ENCODE results near the gene PEF1. TPM values are rescaled to one million over a fixed set of nuclear protein-coding genes. Genes with fewer than 3 reads are reported as not detected.

PEF1 gene
- total and polyA plus RNA-seq, 2 of the 8 experiments (the other 6 are each of a cell fraction or from before 2014, with no cell fraction given): 35.2 to 69.2 TPM

GRCh38 chr1:31593136-31593665, 51.5 kb downstream of the PEF1 start:
- ChIA-PET CTCF (ENCODE audit: partially characterized antibody) (interaction anchor here (0.7 to 3.9 kb wide), 19 partner anchors 9 to 491 kb away, joined by 3 to 62 read pairs (median 6); no protein-coding TSS in a partner anchor), POLR2A (ENCODE audit: partially characterized antibody) (interaction anchor here (1.1 kb wide), 1 partner anchor 43 kb away, joined by 3 read pairs; no protein-coding TSS in a partner anchor)
- Histone ChIP-seq H3K79me1 (ENCODE audit: low read depth, low read length) (no peaks in the 10 kb centered on the region), H3K9me3 (ENCODE audit: insufficient read depth in 2 of 2, low read depth in 1 of 2, low read length in 1 of 2) (no peaks in the 10 kb centered on the region), H3K27me3 (replicated peaks in 1 of 4; ENCODE audit: control insufficient read depth in 3 of 4, extremely low read depth in 1 of 4, insufficient read depth in 3 of 4, low read length in 3 of 4) (peaks cover 0 to 8% (median 4%) of the 10 kb centered on the region in 4 experiments; a peak in 4 of 7 replicates), H3K14ac (ENCODE audit: insufficient read length) (no peak overlapping the region), H3K27ac (ENCODE audit: low read depth, low read length) (no peak overlapping the region), H2AFZ (ENCODE audit: low read length) (no peak overlapping the region), H3K4me2 (ENCODE audit: insufficient read depth in 1 of 2, low read depth in 2 of 2, low read length in 2 of 2) (no peak overlapping the region), H3K36me3 (ENCODE audit: control insufficient read depth in 2 of 4, insufficient read depth in 4 of 4, low read length in 3 of 4) (no peaks in the 10 kb centered on the region), H2BK120ac (replicated peaks; ENCODE audit: low read depth, low read length) (no peak overlapping the region), H3K9ac (replicated peaks in 1 of 4; ENCODE audit: extremely low read depth in 1 of 4, low read depth in 3 of 4, low read length in 3 of 4) (no peak overlapping the region), H3K4ac (replicated peaks; ENCODE audit: insufficient read length, low read depth, low read length) (no peak overlapping the region), H4K8ac (ENCODE audit: extremely low read depth, insufficient read depth, low read length) (no peak overlapping the region), H4K91ac (replicated peaks; ENCODE audit: insufficient read length, low read length) (no peak overlapping the region), H2BK5ac (ENCODE audit: low read depth, low read length) (no peak overlapping the region), H3K4me3 (ENCODE audit: extremely low read depth in 1 of 4, insufficient read depth in 2 of 4, low read depth in 3 of 4, low read length in 4 of 4) (no peak overlapping the region), H3K79me2 (ENCODE audit: control insufficient read depth in 1 of 2, insufficient read depth in 2 of 2, low read length in 2 of 2) (no peaks in the 10 kb centered on the region), H4K20me1 (replicated peaks in 1 of 2; ENCODE audit: control insufficient read depth in 1 of 2, insufficient read depth in 2 of 2, low read length in 2 of 2) (no peaks in the 10 kb centered on the region), H3K23ac (ENCODE audit: insufficient read length) (no peak overlapping the region), H3K4me1 (replicated peaks in 1 of 4; ENCODE audit: control insufficient read depth in 3 of 4, insufficient read depth in 4 of 4, low read length in 3 of 4) (peaks cover 0 to 5% (median 2%) of the 10 kb centered on the region in 4 experiments; a peak in 5 of 7 replicates), H3K18ac (ENCODE audit: extremely low read depth, low read length) (no peak overlapping the region), H2BK20ac (ENCODE audit: low read length) (no peak overlapping the region), H2BK15ac (ENCODE audit: low read length) (no peak overlapping the region), H3K56ac (replicated peaks; ENCODE audit: insufficient read length, low read depth, low read length) (no peak overlapping the region), H4K5ac (ENCODE audit: insufficient read length, low read depth, low read length) (no peak overlapping the region), H2AK5ac (ENCODE audit: low read depth, low read length) (no peak overlapping the region), H3K23me2 (ENCODE audit: low read depth, low read length) (no peaks in the 10 kb centered on the region; the same call in 1 of the 2 replicates), H2BK12ac (ENCODE audit: low read depth, low read length) (no peak overlapping the region)
- DNase-seq (ENCODE audit: low read depth in 1 of 2, low spot score in 2 of 2): no peak
- WGBS, 2 experiments (ENCODE audit: extremely low coverage in 1 of 2, insufficient coverage in 1 of 2, insufficient read length in 1 of 2, insufficient replicate concordance in 2 of 2, low coverage in 1 of 2, low lambda C conversion rate in 2 of 2, missing lambda C conversion rate in 1 of 2): 91% methylated on average over 5 of the region's 5 CpGs; no CpG with 5 or more reads in 1 of the 2 experiments
- no peak for FAIRE-seq
- TF ChIP-seq GABPA (IDR thresholded peaks at IDR 0.05; ENCODE audit: borderline replicate concordance, insufficient read depth, low read length) (no peak), SRF (IDR thresholded peaks at IDR 0.05; ENCODE audit: low read depth, low read length) (no peak), GTF2F1 (IDR thresholded peaks at IDR 0.05; ENCODE audit: borderline replicate concordance, low read depth, low read length) (no peak), ZNF274 (IDR thresholded peaks at IDR 0.05; ENCODE audit: borderline replicate concordance, extremely low read depth, low read length) (no peak)
